Esophagus squamous epithelium (tissue), 5 donors: ENCODE results near the gene C1orf210. TPM values are rescaled to one million over a fixed set of nuclear protein-coding genes. Genes with fewer than 3 reads are reported as not detected.

Experiments used
- DNase-seq: peaks from one replicate; lab custom pipeline; 2025; lab: John Stamatoyannopoulos, UW
- H3K27ac ChIP-seq, 4 donors: fragments of 200-600 bp; sonication (generic); one replicate each; pipeline ENCODE4 v1.5.1; 2016 to 2019; ENCODE audit warnings: mild to moderate bottlenecking in 1 of 4
- H3K27me3 ChIP-seq, 4 donors: fragments of 200-600 bp; sonication (generic); 1 replicate in 3 of 4; 2 replicates in 1 of 4; pipeline versions ENCODE4 v1.5.1 to v1.6.0; 2017 to 2021; ENCODE audit warnings: antibody characterized with exemption in 1 of 4
- H3K36me3 ChIP-seq, 3 donors: fragments of 200-600 bp; sonication (generic); one replicate each; pipeline ENCODE4 v1.5.1; 2016 to 2019
- H3K4me1 ChIP-seq, 3 donors: fragments of 200-600 bp; sonication (generic); one replicate each; pipeline ENCODE4 v1.5.1; 2017 to 2019
- H3K4me3 ChIP-seq, 4 donors: fragments of 200-600 bp; sonication (generic); 1 replicate in 3 of 4; 2 replicates in 1 of 4; pipeline ENCODE4 v1.5.1; 2016 to 2019; ENCODE audit warnings: mild to moderate bottlenecking in 2 of 4, moderate library complexity in 1 of 4
- H3K9me3 ChIP-seq, 3 donors: fragments of 200-600 bp; sonication (generic); one replicate each; pipeline ENCODE4 v1.5.1; 2016 to 2019
- CTCF ChIP-seq, 6 experiments: fragments of 450-650 bp in 4 of 6; fragments of 200-600 bp in 2 of 6; sonication (generic) in 2 of 6; IDR thresholded peaks; one replicate each; pipeline ENCODE4 v1.5.1; 2016 to 2019; ENCODE audit warnings: antibody characterized with exemption in 6 of 6, mild to moderate bottlenecking in 4 of 6, moderate library complexity in 4 of 6
- POLR2A ChIP-seq, 4 donors: fragments of 450-650 bp; IDR thresholded peaks; one replicate each; pipeline ENCODE4 v1.6.1; 2017; ENCODE audit warnings: antibody characterized with exemption in 4 of 4, mild to moderate bottlenecking in 4 of 4, moderate library complexity in 3 of 4
- WGBS, 2 donors: methylation state at CpG; one replicate each; pipeline ENCODE4 v1.1.5; 2018; 5-methylcytosine and 5-hydroxymethylcytosine counted together
- intact Hi-C: fragments of 100-400 bp; cut with DNase I; formaldehyde crosslinking; loops from one replicate; pipeline ENCODE4 v1.15.0; 2022
- total RNA-seq, 4 donors: library from RNA; depleted of rRNA; stranded (reverse); fragments of >200 nt; gene quantifications; one replicate each; pipeline ENCODE4 v1.1.0, GENCODE V29; 2016
- donor health status: DM: yes; HTN: yes; CAD: no.

C1orf210 gene
- total RNA-seq, 4 donors from 2014 or later = 7.9 to 16.2 (median 11.4) TPM

- Histone ChIP-seq H3K4me3 (peak overlapping the region in 3 of 4 donors; percentile 28 to 49 (median 31)), H3K27ac (peak overlapping the region in 3 of 4 donors; percentile 42 to 78 (median 63)), H3K36me3 (no peaks in the 10 kb centered on the region), H3K4me1 (peaks cover 2 to 29% (median 4%) of the 10 kb centered on the region in 3 donors), H3K9me3 (no peaks in the 10 kb centered on the region), H3K27me3 (no peaks in the 10 kb centered on the region)
- no peak for DNase-seq
- intact Hi-C loops = no loop called here
- TF ChIP-seq POLR2A (IDR thresholded peaks at IDR 0.05) (no peak), CTCF (IDR thresholded peaks at IDR 0.05) (no peak)
- 50 to 86% methylated on average over 1 of the region's 1 CpG for WGBS, 2 donors
Measured at GRCh38 chr1:43302201-43302600, 16.8 kb upstream of the C1orf210 start.

- H3K4me3 ChIP-seq = peak within 1 kb of the TSS in 3 of 4 donors; percentile 28 to 49 (median 31)
- H3K27me3 ChIP-seq = no peaks in the 10 kb centered on the region
- no peaks in the 10 kb centered on the region for H3K36me3 ChIP-seq
- peaks cover 2 to 43% (median 4%) of the 10 kb centered on the region in 3 donors for H3K4me1 ChIP-seq
- DNase-seq = no peak
- peak within 1 kb of the TSS; percentile 10 to 78 (median 70) for H3K27ac ChIP-seq
- no peaks in the 10 kb centered on the region for H3K9me3 ChIP-seq
- intact Hi-C loops = no loop called here
- WGBS, 2 donors = 57 to 82% methylated on average over 5 to 6 of the region's 10 CpGs
- TF ChIP-seq CTCF (IDR thresholded peaks at IDR 0.05) (no peak), POLR2A (IDR thresholded peaks at IDR 0.05) (peak in 1 of 4 donors; percentile 31)
Measured at GRCh38 chr1:43300378-43301094, 15.2 kb upstream of the C1orf210 start, which contains the start of gene TIE1. TSS of gene TIE1 (plus strand) at chr1:43300982. CDS start at chr1:43301072, 90 bp downstream.

GRCh38 chr1:43299101-43299500, 13.7 kb upstream of the C1orf210 start:
- Histone ChIP-seq H3K9me3 (no peaks in the 10 kb centered on the region), H3K36me3 (no peaks in the 10 kb centered on the region), H3K4me1 (peaks cover 0 to 47% (median 13%) of the 10 kb centered on the region in 3 donors), H3K27me3 (no peaks in the 10 kb centered on the region), H3K4me3 (no peak overlapping the region), H3K27ac (peak overlapping the region in 3 of 4 donors; percentile 63 to 78 (median 76))
- TF ChIP-seq CTCF (IDR thresholded peaks at IDR 0.05) (no peak), POLR2A (IDR thresholded peaks at IDR 0.05) (no peak)
- DNase-seq = no peak
- intact Hi-C loops = no loop called here

- WGBS, 2 donors = 50 to 79% methylated on average over 1 of the region's 1 CpG
- intact Hi-C loops = no loop called here
- H3K27ac ChIP-seq = no peak overlapping the region
Measured at GRCh38 chr1:43298055-43298454, 12.7 kb upstream of the C1orf210 start.

More at GRCh38 chr1:43298055-43298454, 12.7 kb upstream of the C1orf210 start:
- Histone ChIP-seq H3K9me3 (no peaks in the 10 kb centered on the region), H3K4me3 (no peak overlapping the region), H3K27me3 (no peaks in the 10 kb centered on the region), H3K4me1 (peaks cover 0 to 47% (median 20%) of the 10 kb centered on the region in 3 donors), H3K36me3 (no peaks in the 10 kb centered on the region)
- TF ChIP-seq POLR2A (IDR thresholded peaks at IDR 0.05) (no peak), CTCF (IDR thresholded peaks at IDR 0.05) (no peak)
- no peak for DNase-seq
